Chondrocyte (in vitro differentiated cells): ENCODE data around the gene NTRK2. TPM values are rescaled to one million over a fixed set of nuclear protein-coding genes. Genes with fewer than 3 reads are reported as not detected.

ENCODE experiments used
- DNase-seq: peaks from one replicate; pipeline ENCODE4 v3.0.0; 2021; ENCODE audit warnings: mixed read lengths, low spot score
- H3K27ac Mint-ChIP-seq: one replicate; pipeline ENCODE4 v1.8.0; 2021; ENCODE audit warnings: mild to moderate bottlenecking, moderate library complexity, mixed read lengths; ENCODE audit not compliant: unreplicated experiment
- H3K27me3 Mint-ChIP-seq: 2 replicates; pipeline ENCODE4 v1.8.0; 2021; ENCODE audit warnings: low read depth, mixed read lengths
- H3K36me3 Mint-ChIP-seq: 2 replicates; pipeline ENCODE4 v1.8.0; 2021; ENCODE audit warnings: low read depth, mixed read lengths
- H3K4me1 Mint-ChIP-seq: 2 replicates; pipeline ENCODE4 v1.8.0; 2021; ENCODE audit warnings: low read depth, mild to moderate bottlenecking, mixed read lengths
- H3K4me3 Mint-ChIP-seq: one replicate; pipeline ENCODE4 v1.8.0; 2021; ENCODE audit warnings: mild to moderate bottlenecking, moderate library complexity, mixed read lengths; ENCODE audit not compliant: unreplicated experiment
- H3K9me3 Mint-ChIP-seq: 2 replicates; pipeline ENCODE4 v1.8.0; 2021; ENCODE audit warnings: low read depth, mixed read lengths
- total RNA-seq: library from RNA; stranded (reverse); gene quantifications from 3 replicates; pipeline ENCODE4 v1.2.1, GENCODE V29; 2021
- TF ChIP-seq, protein P1 (sequence below): fragments of 200-600 bp; sonication (generic); IDR thresholded peaks from 2 replicates; pipeline ENCODE4 v1.5.0; 2021; ENCODE audit warnings: antibody characterized with exemption, mild to moderate bottlenecking, moderate library complexity

The NTRK2 gene
- total RNA-seq, 1 donor from 2014 or later = 40.0 TPM

DNA sequence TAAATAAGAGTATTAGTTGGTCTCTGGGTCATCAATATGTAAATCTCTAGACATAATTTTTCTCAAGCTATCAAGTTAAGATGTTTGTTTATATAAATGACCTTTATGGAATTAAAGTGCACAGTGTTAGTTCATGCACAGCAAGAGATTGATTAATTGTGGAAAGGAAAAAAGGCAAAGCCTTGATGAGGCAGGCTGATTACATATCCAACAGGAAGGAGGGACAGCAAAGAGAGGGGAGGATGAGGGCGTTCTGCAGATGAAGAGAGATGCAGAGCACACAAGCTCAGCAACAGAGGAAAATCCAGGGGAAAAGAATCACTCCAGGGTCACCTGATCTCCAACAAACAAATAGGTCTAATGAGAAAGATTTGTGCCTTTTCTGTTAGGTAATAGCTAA is 16.5 kb downstream of the NTRK2 start:
- DNase-seq = no peak
- Mint-ChIP-seq H3K27ac (no peak overlapping the region), H3K36me3 (peaks cover 4% of the 10 kb centered on the region), H3K4me1 (peaks cover 5% of the 10 kb centered on the region), H3K9me3 (no peaks in the 10 kb centered on the region), H3K4me3 (no peak overlapping the region), H3K27me3 (no peaks in the 10 kb centered on the region)
- TF ChIP-seq, protein P1, sequence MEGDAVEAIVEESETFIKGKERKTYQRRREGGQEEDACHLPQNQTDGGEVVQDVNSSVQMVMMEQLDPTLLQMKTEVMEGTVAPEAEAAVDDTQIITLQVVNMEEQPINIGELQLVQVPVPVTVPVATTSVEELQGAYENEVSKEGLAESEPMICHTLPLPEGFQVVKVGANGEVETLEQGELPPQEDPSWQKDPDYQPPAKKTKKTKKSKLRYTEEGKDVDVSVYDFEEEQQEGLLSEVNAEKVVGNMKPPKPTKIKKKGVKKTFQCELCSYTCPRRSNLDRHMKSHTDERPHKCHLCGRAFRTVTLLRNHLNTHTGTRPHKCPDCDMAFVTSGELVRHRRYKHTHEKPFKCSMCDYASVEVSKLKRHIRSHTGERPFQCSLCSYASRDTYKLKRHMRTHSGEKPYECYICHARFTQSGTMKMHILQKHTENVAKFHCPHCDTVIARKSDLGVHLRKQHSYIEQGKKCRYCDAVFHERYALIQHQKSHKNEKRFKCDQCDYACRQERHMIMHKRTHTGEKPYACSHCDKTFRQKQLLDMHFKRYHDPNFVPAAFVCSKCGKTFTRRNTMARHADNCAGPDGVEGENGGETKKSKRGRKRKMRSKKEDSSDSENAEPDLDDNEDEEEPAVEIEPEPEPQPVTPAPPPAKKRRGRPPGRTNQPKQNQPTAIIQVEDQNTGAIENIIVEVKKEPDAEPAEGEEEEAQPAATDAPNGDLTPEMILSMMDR = no peak

DNA sequence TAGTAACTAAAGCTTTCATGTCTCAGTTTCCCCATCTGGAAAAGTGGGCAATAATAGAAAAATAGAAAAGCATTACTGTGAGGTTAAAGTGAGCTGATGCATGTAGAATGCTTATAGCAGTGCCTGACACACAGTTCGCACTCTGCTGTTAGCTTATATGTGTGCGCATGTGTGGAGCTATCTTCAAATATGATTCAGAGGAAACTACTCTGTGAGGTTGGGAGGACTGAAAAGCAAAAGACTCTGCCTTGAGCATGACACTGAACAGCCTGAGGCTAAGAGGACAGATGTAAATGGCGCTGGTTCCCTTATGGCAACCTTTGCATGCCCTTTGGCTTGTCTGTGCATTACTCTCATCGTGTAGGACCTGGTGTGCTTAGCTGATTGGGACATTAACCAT is 19.4 kb downstream of the NTRK2 start:
- Mint-ChIP-seq H3K9me3 (no peaks in the 10 kb centered on the region), H3K27ac (no peak overlapping the region), H3K4me3 (no peak overlapping the region), H3K4me1 (peaks cover 7% of the 10 kb centered on the region), H3K36me3 (peaks cover 2% of the 10 kb centered on the region), H3K27me3 (no peaks in the 10 kb centered on the region)
- DNase-seq = no peak
- TF ChIP-seq, protein P1 = no peak

DNA sequence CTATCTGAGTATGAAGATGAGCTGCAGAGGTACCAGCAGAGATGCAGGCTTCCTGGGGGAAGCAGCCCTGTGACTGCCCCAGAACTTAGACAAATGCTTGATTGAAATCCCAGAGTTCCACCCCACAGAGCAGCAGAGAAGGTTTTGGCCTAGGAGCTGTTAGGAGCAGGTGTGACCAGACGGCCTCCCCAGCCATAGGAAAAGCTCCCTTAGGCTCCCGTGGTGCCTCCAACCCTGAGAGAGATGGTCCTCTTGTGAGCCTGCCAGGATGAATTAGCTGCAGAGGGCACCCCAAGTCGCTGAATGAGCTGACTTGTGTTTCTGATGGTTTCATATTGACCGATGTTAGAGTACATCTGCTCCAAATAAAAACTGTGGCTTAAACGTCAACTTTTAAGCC is 22.1 kb downstream of the NTRK2 start:
- no peak overlapping the region for H3K27ac Mint-ChIP-seq
- H3K9me3 Mint-ChIP-seq = no peaks in the 10 kb centered on the region
- no peaks in the 10 kb centered on the region for H3K36me3 Mint-ChIP-seq
- TF ChIP-seq, protein P1 = no peak
- DNase-seq = no peak
- peaks cover 12% of the 10 kb centered on the region for H3K4me1 Mint-ChIP-seq
- H3K4me3 Mint-ChIP-seq = no peak overlapping the region
- H3K27me3 Mint-ChIP-seq = no peaks in the 10 kb centered on the region

DNA sequence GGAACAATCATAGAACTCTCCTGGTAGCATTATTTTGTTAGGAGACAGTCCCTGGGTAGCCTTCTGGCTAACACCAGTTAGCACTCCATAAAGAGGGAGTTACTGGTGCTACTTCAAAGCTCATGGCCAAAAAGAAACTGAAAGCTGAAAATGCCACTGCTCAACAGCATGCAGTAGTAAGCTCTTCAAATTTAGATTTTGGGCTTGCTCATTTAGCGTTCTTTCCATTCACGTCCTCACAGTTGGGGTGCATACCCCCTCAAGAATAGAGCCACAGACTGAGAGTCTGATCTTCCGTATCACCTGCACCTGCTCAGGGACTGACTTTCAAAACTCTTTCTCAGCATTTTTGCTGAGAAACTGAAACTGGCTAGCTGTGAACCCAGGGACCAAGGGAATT is 24.7 kb downstream of the NTRK2 start:
- no peak overlapping the region for H3K4me3 Mint-ChIP-seq
- no peak for DNase-seq
- H3K27ac Mint-ChIP-seq = peak overlapping the region; percentile 42
- peaks cover 27% of the 10 kb centered on the region for H3K4me1 Mint-ChIP-seq
- H3K9me3 Mint-ChIP-seq = no peaks in the 10 kb centered on the region
- H3K27me3 Mint-ChIP-seq = no peaks in the 10 kb centered on the region
- H3K36me3 Mint-ChIP-seq = no peaks in the 10 kb centered on the region
- TF ChIP-seq, protein P1 = no peak

DNA sequence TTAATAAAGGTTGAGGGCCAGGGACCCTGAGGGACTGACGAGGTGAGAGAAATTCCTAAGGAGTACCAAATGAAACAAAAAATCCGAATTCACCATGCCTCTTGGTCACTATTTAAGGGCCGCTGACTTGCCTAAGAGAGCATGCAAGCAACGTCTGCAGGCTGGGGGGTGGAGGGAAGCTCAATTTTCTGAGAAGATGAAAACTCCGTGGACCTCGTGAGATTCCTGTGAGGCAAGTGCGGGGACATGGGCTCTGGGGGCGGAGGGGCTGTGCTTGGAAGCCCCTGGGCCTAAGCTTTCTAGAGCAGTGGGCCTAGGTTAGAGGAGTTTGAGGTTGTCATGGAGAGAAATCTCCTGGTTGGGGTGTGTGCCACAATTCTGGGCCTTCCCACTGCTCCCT is 27.5 kb downstream of the NTRK2 start:
- Mint-ChIP-seq H3K27me3 (no peaks in the 10 kb centered on the region), H3K36me3 (no peaks in the 10 kb centered on the region), H3K4me1 (peaks cover 40% of the 10 kb centered on the region), H3K27ac (no peak overlapping the region), H3K9me3 (no peaks in the 10 kb centered on the region), H3K4me3 (no peak overlapping the region)
- DNase-seq = no peak
- TF ChIP-seq, protein P1 = no peak
